Astrocyte of the hippocampus (primary cell): ENCODE results near the gene UBE2D4.
A peak's percentile ranks its signal among the peaks of the same experiment; 100 is the strongest.

Source experiments
- DNase-seq: peaks from one replicate; pipeline ENCODE4 v3.0.0; 2011; ENCODE audit warnings: low read depth, low spot score

Gene UBE2D4

GRCh38 chr7:43906331-43907010 is 19.8 kb upstream of the UBE2D4 start, which contains the start of gene URGCP:
Gene URGCP, minus strand, starts transcription at chr7:43906596. Its CDS starts 21 bp downstream, at chr7:43906575.
- DNase-seq: peak; percentile 75

GRCh38 chr7:43914795-43915194 is 11.4 kb upstream of the UBE2D4 start:
- DNase-seq: no peak

GRCh38 chr7:43915907-43916306 is 10.3 kb upstream of the UBE2D4 start:
- no peak for DNase-seq

GRCh38 chr7:43921423-43921822 is 4.8 kb upstream of the UBE2D4 start:
- no peak for DNase-seq

- DNase-seq: no peak
These were observed 3.5 kb upstream of the UBE2D4 start for GRCh38 chr7:43922726-43923125.

GRCh38 chr7:43926798-43927123 is 525 bp downstream of the UBE2D4 start:
- DNase-seq: no peak

- DNase-seq: no peak
These were observed 1.6 kb downstream of the UBE2D4 start for GRCh38 chr7:43927810-43928209.

GRCh38 chr7:43929529-43930457 is 3.6 kb downstream of the UBE2D4 start:
- no peak for DNase-seq

- DNase-seq: no peak
These were observed 5.1 kb downstream of the UBE2D4 start for GRCh38 chr7:43931346-43931745.

GRCh38 chr7:43933902-43934560 is 7.8 kb downstream of the UBE2D4 start:
- DNase-seq: no peak

- DNase-seq: no peak
These were observed 11.2 kb downstream of the UBE2D4 start for GRCh38 chr7:43937444-43937843.

- DNase-seq: no peak
These were observed 12.8 kb downstream of the UBE2D4 start for GRCh38 chr7:43938892-43939482.

- DNase-seq: no peak
These were observed 16.0 kb downstream of the UBE2D4 start for GRCh38 chr7:43942250-43942649.

- DNase-seq: no peak
These were observed 16.8 kb downstream of the UBE2D4 start for GRCh38 chr7:43942997-43943396.

- DNase-seq: no peak
These were observed 17.4 kb downstream of the UBE2D4 start for GRCh38 chr7:43943417-43944187.

GRCh38 chr7:43944286-43944685 is 18.1 kb downstream of the UBE2D4 start:
- DNase-seq: no peak

- no peak for DNase-seq
These were observed 25.8 kb downstream of the UBE2D4 start for GRCh38 chr7:43952028-43952427.

- no peak for DNase-seq
These were observed 26.8 kb downstream of the UBE2D4 start for GRCh38 chr7:43953071-43953470.

GRCh38 chr7:43954524-43955228 is 28.4 kb downstream of the UBE2D4 start:
- peak; percentile 77 for DNase-seq

GRCh38 chr7:43956027-43956426 is 29.8 kb downstream of the UBE2D4 start:
- DNase-seq: no peak

GRCh38 chr7:43960933-43961332 is 34.7 kb downstream of the UBE2D4 start:
- DNase-seq: no peak
